Stimulated activated CD4-positive, alpha-beta T cell treated with anti-CD3 and anti-CD28 coated beads, TNF-alpha, amount 100 ng/mL, for 24 hours (primary cell): ENCODE measurements around the gene ODF4.
"Not testable (repeated sequence)": the region's sequence is repeated elsewhere in the genome, so short reads cannot be mapped to it uniquely, and the experiment has no call there.

ENCODE experiments used
- DNase-seq, 3 experiments: peaks; one replicate each; pipeline ENCODE4 v3.0.0-alpha.2; 2020; ENCODE audit warnings: low read depth in 3 of 3

ODF4 gene

DNA sequence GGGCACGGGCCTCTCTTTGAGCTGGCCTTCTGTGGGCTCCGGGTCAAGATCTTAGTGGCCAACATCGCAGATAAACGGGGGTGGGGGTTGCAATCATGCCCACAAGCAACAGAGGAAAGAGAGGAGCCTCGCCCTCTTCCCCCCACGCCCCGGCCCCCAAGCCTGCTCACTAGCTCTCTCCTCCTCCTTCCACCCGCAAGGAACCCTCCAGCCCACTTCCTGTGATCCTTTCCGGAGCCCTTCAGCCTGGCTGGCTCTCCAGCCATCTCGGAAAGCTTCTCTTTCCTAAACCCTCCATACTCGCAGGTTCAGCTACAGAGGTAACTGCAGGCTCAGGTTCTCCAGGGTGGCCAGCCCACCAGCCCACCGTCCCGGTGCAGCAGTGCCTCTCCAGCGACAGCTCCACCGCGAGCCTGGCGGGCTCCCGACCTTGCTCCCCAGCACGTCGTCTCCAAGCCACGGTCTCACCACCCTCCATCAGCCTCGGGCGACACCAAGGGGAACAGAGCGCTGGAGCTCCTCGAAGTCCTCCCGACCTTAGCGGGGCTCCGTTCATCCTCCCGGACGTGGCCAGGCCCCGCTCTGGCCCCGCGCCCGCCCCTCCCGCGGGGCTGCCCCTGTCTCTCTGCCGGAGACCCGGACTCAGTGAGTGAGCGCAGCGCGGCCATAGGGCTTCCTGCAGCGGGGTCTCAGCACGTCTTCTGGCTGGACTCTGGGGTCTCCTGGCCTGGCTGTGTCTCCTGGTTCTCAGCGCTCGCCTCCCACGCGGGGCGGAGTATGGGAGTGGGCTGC is 12.9 kb upstream of the ODF4 start:
- peak in 1 of 3 experiments; percentile 22 for DNase-seq

GRCh38 chr17:8327303-8327649 is 12.4 kb upstream of the ODF4 start:
- DNase-seq = no peak

DNA sequence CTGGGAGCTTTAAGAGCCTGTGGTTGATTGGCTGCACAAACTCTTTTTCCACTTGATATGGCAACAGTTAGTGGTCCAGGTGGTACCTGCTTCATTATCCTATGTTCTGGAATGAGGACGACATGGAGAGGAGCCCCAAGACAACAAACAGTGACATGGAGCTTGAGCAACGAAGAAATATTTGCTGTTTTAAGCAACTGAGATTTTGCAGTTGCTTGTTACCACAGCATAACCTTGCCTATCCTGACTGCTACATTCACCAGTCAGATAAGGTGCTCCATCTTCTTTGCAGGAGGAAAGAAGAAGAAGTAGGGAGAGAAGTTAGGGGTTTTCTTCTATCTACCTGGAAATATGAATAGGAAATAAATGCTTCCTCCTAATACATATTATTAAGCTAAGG is 7.5 kb upstream of the ODF4 start:
- DNase-seq = no peak

GRCh38 chr17:8332688-8333087 is 7.0 kb upstream of the ODF4 start:
- no peak for DNase-seq

GRCh38 chr17:8333281-8333680 is 6.4 kb upstream of the ODF4 start:
- no peak for DNase-seq

DNA sequence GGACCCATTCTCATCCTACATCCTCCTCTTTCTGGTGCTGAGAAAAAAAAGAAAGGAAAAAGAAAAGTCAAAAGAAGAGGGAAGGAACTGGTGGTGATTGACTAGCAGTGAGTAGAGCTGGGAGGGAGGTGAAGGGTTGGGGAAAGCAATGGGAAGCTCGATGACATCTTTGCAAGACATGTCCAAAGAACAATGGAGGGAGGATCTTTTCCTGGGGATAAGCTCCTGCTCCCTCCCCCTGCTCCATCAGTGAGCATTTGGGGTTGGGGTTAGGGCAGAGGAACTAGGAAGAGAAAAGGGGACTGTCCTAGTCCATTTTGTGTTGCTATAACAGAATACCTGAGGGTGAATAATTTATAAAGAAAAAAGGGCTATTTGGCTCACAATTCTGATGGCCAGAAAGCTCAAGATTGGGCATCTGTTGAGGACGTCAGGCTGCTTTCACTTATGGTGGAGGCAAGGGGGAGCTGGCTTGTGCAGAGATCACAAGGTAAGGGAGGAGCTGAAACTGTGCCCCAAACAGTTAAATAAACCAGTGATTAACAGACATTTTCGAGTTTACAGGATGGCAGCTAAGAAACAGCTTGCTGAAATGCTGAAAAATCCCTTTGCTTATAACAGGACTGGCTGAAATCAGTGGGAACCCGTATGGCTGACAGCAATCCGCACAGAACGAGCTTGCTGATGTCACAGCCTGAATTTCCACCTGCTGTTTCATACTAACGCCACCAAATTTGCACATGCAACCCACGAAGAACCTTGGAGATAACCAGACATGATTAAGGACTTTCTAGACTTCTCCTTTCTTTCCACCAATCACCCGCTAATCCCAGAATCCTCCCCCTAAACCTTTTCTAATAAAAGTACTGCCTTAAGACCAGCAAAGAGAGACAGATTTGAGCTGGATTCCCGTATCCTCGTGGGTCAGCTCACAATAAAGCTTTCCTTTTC is 1.6 kb upstream of the ODF4 start:
- no peak for DNase-seq

DNA sequence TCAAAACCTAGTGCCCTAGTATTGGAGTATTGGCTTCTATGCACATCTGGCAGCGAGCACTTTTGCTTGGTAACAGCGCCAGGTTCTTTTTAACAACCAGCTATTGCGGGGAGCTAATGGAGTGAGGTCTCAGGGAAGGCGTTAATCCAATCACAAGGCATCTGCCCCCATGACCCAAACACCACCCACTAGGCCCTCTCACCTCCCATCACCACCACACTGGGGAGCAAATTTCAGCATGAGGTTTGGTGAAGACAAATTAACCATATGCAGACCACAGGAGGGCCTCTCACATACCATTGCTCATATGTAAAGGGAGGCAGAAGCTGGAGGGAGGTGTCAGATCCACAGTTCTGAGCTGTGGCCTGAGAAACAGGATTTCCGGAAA is 893 bp upstream of the ODF4 start:
- no peak for DNase-seq

DNA sequence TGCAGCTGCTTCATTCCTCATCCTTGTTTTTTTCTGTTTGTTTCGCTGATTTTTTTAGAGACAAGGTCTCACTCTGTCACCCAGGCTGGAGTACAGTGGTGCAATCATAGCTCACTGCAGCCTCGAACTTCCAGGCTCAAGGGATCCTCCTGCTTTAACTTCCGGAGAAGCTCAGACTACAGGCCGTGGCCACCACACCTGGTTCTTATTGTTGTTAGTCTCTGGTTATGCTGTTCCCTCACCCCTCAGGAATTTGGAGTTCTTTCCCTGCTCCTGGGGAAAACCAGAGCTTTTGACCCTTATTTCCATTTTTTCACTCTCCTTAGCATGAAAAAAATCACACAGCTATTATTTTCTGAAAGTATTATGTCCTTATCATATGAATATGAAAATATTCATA is 1.8 kb downstream of the ODF4 start:
- DNase-seq = no peak

DNA sequence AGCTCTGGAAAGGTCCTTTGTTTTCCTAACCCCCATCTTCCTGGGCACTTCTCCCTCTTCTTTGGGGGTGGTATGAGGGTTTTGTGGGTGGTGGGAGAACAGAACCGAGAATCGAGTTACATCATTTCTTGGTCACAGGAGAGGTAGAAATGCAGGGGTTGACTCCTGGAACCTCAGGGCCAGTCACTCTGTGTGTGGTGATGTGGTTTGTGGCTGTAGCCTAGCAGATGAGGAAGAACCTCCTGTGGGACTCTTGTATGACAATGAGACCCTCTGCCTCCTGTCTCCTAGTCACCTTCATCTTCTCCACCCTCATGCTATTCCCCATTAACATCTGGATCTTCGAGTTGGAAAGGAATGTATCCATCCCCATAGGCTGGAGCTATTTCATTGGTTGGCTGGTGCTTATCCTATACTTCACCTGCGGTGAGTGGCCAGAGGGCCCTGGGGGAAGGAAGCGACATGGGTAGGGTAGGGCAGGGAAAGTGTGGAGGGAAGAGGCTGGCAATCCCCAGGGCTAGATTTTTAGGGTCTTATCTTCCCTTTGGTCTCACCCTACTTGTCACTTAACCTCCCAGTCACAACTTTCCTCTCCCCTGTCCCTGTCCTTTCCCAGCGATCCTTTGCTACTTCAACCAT is 5.5 kb downstream of the ODF4 start:
- no peak for DNase-seq

DNA sequence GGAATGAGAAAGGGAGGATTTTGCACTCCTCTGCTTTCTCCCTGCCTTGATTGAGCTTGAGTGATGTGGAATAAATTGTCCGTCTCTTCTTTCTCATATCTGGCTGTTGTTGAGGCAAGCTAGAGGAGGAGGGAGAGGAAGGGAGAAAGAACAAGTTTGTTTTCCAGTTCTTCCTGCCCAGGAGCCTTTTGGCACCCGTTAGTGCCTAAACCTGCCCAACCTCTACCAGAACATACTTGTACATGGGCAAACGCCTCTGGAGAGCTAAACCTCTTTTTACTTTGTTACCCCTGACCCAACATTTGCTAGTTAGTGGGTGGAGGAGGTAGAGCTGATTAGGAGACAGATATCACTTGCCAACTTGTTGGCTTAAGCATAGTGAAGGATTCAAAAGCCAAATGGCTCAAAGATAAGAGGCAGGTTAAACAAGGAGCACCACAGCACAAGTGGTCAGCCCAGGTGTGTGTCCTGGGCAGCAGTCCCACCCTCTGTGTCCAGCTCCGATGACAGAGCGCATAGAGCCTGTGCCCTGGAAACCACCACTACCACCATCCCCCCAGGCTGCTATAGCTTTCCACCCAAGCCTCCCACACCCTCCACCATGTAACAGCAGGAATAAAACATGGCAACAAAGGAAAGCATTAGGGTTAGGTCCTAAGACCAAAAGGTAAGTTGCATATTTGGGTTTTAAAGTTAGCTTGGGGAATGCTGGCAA is 6.5 kb downstream of the ODF4 start:
- no peak for DNase-seq

DNA sequence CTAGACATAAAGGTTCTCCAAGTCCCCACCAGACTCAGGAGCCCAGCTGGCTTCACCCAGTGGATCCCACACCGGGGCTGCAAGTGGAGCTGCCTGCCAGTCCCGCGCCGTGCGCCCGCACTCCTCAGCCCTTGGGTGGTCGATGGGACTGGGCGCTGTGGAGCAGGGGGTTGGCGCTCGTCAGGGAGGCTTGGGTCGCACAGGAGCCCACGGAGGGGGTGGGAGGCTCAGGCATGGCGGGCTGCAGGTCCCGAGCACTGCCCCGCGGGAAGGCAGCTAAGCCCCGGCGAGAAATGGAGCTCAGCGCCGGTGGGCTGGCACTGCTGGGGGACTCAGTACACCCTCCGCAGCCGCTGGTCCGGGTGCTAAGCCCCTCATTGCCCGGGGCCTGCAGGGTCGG is 7.4 kb downstream of the ODF4 start:
- DNase-seq = not testable (repeated sequence)

DNA sequence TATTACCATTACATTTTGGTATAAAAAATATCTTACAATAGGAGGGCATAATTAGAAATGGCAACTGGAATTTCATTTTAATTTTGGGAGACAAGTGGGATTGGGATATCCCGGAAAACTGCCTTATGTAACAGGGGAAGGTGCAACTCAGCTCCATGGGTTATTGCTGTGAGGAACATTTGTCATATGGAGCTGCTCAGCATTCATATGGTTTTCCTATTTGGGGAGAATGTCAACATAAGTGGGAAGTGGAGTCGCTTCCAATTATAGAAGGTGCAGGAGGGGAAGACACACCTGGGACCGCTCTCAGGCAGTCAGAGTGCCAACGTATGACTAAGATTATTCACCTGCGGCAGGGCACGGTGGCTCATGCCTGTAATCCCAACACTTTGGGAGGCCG is 10.7 kb downstream of the ODF4 start:
- no peak for DNase-seq

GRCh38 chr17:8353736-8354135 is 14.1 kb downstream of the ODF4 start:
- DNase-seq = no peak

DNA sequence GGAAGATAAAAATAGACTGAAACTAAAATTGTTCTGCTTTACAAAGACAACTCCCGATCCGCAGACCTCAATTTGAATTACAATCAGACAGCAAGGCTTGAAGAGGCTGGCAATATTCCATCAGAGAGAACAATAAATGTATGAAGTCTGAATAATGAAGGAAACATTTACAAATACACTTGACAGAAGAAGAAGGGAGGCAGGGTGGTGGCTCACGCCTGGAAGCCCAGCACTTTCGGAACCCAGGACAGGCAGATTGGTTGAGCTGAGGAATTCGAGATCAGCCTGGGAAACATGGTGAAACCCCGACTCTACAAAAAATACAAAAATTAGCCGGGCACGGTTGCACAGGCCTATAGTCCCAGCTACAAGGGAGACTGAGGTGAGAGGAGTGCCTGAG is 14.6 kb downstream of the ODF4 start:
- DNase-seq = no peak

- DNase-seq = no peak
Measured at GRCh38 chr17:8357910-8358309, 18.3 kb downstream of the ODF4 start.

GRCh38 chr17:8359769-8360168 is 20.1 kb downstream of the ODF4 start:
- DNase-seq = no peak

GRCh38 chr17:8360260-8360659 is 20.6 kb downstream of the ODF4 start:
- no peak for DNase-seq

DNA sequence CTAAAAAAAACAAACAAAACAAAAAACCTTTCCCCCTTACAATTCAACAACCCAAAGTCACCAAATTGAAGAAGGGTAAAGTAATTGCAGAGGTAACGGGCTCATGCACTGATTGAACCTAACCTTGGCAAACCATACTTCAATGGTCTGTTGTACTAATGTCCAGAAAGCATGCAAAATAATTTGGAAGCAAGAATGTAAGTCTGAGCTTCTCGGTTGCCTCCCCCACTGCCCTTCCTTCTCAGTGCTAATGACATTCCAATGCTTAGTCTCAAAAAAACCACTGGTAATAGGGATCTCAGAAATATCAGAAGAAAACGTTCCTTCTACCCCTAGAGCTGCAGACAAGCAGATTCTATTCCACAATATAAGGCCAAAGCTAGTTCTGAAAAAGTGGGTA is 21.1 kb downstream of the ODF4 start:
- DNase-seq = no peak

GRCh38 chr17:8362651-8363332 is 23.2 kb downstream of the ODF4 start:
- DNase-seq = no peak

DNA sequence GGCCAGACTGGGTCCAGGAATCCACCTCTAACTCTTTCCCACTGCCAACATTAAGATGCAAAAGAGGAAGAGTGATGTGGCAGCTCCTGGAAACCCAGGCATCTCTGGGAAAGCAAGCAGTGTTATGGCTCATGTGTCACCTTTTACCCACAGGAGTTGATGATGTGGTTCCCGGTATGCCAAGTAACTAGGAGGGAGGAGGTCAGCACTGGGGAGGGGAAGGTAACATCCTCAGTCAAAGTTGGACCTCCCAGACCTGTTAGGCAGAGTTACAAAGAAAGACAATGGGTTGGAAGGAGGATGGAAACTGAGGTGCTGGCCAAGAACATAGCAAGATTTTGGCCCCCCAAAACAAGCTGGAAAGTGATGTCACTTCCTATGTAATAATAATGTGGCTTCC is 25.5 kb downstream of the ODF4 start:
- DNase-seq = no peak

DNA sequence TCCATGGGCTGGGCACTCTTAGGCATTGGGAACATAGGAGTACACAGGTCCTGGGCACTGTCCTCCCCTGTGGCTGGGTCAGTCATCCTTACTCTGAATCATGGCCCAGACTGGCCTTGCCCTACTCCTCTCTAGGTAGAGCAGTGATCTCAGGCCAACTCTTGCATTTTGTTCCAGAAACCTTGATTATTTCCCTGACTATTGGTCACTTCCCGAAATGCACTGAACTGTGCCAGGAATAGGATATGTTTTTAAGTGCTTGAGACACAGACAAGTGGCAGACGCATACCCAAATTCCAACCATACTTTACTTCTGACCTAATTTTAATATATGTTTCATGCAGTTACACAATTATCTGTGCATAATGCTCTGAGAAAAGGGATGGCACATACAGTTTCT is 26.6 kb downstream of the ODF4 start:
- DNase-seq = no peak
